ENCODE data around the gene MAML2.

GRCh38 chr11:96271777-96272176 is 71.2 kb downstream of the MAML2 start:
- no peak for TF ChIP-seq CTCF (IDR thresholded peaks at IDR 0.05; ENCODE audit: poor library complexity)
- no peak for TF ChIP-seq EZH2 (IDR thresholded peaks at IDR 0.05; ENCODE audit: borderline replicate concordance)

Measured in hepatocyte (in vitro differentiated cells).